Type B pancreatic cell (in vitro differentiated cells): ENCODE results near the gene ITGAE. TPM values are rescaled to one million over a fixed set of nuclear protein-coding genes. Genes with fewer than 3 reads are reported as not detected.

Source experiments
- DNase-seq: peaks from one replicate; pipeline ENCODE4 v3.0.0; 2021; ENCODE audit warnings: mixed read lengths; ENCODE audit not compliant: unreplicated experiment; ENCODE audit errors: extremely low spot score
- H3K27ac Mint-ChIP-seq: 2 replicates; pipeline ENCODE4 v1.8.0; 2021; ENCODE audit warnings: mild to moderate bottlenecking, mixed read lengths
- H3K27me3 Mint-ChIP-seq: 2 replicates; pipeline ENCODE4 v1.8.0; 2021; ENCODE audit warnings: mixed read lengths
- H3K36me3 Mint-ChIP-seq: 2 replicates; pipeline ENCODE4 v1.8.0; 2021; ENCODE audit warnings: mixed read lengths
- H3K4me1 Mint-ChIP-seq: one replicate; pipeline ENCODE4 v1.8.0; 2021; ENCODE audit warnings: mixed read lengths; ENCODE audit not compliant: unreplicated experiment
- H3K4me3 Mint-ChIP-seq: 2 replicates; pipeline ENCODE4 v1.8.0; 2021; ENCODE audit warnings: mild to moderate bottlenecking, mixed read lengths
- H3K9me3 Mint-ChIP-seq: 2 replicates; pipeline ENCODE4 v1.8.0; 2021; ENCODE audit warnings: mixed read lengths
- CTCF ChIP-seq: fragments of 200-600 bp; sonication (generic); conservative IDR thresholded peaks from 2 replicates; pipeline ENCODE4 v1.5.0; 2021; ENCODE audit warnings: antibody characterized with exemption, mild to moderate bottlenecking
- total RNA-seq: library from RNA; stranded (reverse); gene quantifications from 2 replicates; pipeline ENCODE4 v1.2.1, GENCODE V29; 2021; ENCODE audit warnings: low replicate concordance

Gene ITGAE
- total RNA-seq, 1 donor from 2014 or later, result 28.8 TPM

- no peak overlapping the region for H3K27ac Mint-ChIP-seq
- no peaks in the 10 kb centered on the region for H3K36me3 Mint-ChIP-seq
- no peak for TF ChIP-seq CTCF
- H3K27me3 Mint-ChIP-seq, result no peaks in the 10 kb centered on the region
- peaks cover 11% of the 10 kb centered on the region for H3K4me1 Mint-ChIP-seq
- H3K9me3 Mint-ChIP-seq, result no peaks in the 10 kb centered on the region
- DNase-seq, result no peak
- H3K4me3 Mint-ChIP-seq, result no peak overlapping the region
These were observed 27.0 kb downstream of the ITGAE start for GRCh38 chr17:3773966-3774365.

DNA sequence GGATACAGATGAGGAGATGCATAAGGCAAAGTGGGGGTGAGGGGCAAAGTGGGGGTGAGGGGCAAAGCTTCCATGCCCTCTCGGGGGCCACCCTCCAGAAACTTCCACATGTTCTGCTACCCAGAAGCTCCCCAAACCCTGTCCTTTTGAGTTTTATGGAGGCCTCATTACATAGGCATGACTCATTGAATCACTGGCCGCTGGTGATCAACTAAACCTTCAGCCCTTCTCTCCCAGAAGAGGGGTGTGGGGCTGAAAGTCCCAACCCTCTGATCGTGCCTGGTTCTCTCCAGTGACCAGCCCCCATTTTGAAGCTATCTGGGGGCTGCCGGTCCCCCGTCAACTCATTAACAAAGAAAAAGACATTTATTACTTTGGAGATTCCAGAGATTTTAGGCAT lies 27.5 kb downstream of the ITGAE start:
- no peaks in the 10 kb centered on the region for H3K36me3 Mint-ChIP-seq

GRCh38 chr17:3772764-3773163 lies 28.2 kb downstream of the ITGAE start:
- Mint-ChIP-seq H3K4me1 (peaks cover 11% of the 10 kb centered on the region), H3K27ac (no peak overlapping the region), H3K4me3 (no peak overlapping the region), H3K36me3 (no peaks in the 10 kb centered on the region), H3K27me3 (peaks cover 4% of the 10 kb centered on the region), H3K9me3 (no peaks in the 10 kb centered on the region)
- DNase-seq, result no peak
- no peak for TF ChIP-seq CTCF

More for the DNA sequence above, 27.5 kb downstream of the ITGAE start:
- no peak overlapping the region for H3K4me3 Mint-ChIP-seq
- H3K4me1 Mint-ChIP-seq, result peaks cover 11% of the 10 kb centered on the region
- no peak overlapping the region for H3K27ac Mint-ChIP-seq
- no peak for DNase-seq
- peaks cover 2% of the 10 kb centered on the region for H3K27me3 Mint-ChIP-seq
- H3K9me3 Mint-ChIP-seq, result no peaks in the 10 kb centered on the region
- no peak for TF ChIP-seq CTCF

DNA sequence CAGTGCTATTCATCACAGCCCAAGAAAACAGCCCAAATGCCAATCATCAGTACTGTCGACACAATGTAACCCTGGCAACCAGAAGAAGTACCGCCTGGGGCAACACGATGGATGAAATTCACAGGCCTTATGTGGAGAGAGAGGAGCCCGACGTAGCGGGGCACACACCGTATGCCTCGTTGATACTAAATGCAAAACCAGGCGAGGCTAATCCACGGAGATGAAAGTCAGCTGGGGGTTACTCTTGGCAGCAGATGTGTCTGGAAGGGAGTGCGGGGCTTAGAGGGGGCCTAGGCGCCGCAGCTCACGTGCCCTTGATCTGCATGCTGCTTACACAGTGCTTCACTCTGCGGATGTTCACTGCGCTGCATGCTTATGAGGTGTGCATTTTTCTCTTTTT lies 29.8 kb downstream of the ITGAE start:
- Mint-ChIP-seq H3K27me3 (peaks cover 4% of the 10 kb centered on the region), H3K36me3 (no peaks in the 10 kb centered on the region), H3K27ac (no peak overlapping the region)

GRCh38 chr17:3770466-3770865 lies 30.5 kb downstream of the ITGAE start:
- DNase-seq, result no peak
- H3K9me3 Mint-ChIP-seq, result no peaks in the 10 kb centered on the region
- H3K27ac Mint-ChIP-seq, result no peak overlapping the region
- H3K27me3 Mint-ChIP-seq, result peaks cover 4% of the 10 kb centered on the region
- H3K4me1 Mint-ChIP-seq, result peaks cover 11% of the 10 kb centered on the region
- no peaks in the 10 kb centered on the region for H3K36me3 Mint-ChIP-seq
- no peak for TF ChIP-seq CTCF
- H3K4me3 Mint-ChIP-seq, result no peak overlapping the region

More for the DNA sequence above, 29.8 kb downstream of the ITGAE start:
- Mint-ChIP-seq H3K4me3 (no peak overlapping the region), H3K9me3 (no peaks in the 10 kb centered on the region), H3K4me1 (peaks cover 11% of the 10 kb centered on the region)
- DNase-seq, result no peak
- no peak for TF ChIP-seq CTCF

DNA sequence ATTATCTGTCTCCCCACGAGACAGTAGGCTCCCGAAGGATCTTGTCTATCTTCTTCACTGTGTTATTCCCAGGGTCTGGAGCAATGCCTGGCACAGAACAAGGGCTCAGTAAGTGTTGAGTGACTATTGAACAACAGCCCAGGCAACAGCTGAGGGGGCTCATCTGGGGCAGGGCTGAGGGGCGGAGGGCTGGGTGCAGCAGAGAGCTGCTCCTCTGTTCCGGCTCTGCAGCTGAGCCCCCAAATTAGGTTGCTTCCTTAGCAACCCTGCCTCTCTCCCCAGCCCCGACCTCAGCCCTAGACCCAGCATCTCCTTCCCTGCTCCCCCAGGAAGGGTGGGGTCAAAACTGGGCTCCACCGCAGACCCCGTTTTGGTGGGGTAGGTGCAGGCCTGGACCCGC lies 32.2 kb downstream of the ITGAE start:
- peaks cover 11% of the 10 kb centered on the region for H3K4me1 Mint-ChIP-seq
- no peak for DNase-seq
- H3K27me3 Mint-ChIP-seq, result peaks cover 4% of the 10 kb centered on the region
- no peak overlapping the region for H3K4me3 Mint-ChIP-seq
- no peaks in the 10 kb centered on the region for H3K9me3 Mint-ChIP-seq
- H3K27ac Mint-ChIP-seq, result no peak overlapping the region
- H3K36me3 Mint-ChIP-seq, result no peaks in the 10 kb centered on the region
- no peak for TF ChIP-seq CTCF
